Measurements from ENCODE around the gene FARP1.

Gene FARP1

DNA sequence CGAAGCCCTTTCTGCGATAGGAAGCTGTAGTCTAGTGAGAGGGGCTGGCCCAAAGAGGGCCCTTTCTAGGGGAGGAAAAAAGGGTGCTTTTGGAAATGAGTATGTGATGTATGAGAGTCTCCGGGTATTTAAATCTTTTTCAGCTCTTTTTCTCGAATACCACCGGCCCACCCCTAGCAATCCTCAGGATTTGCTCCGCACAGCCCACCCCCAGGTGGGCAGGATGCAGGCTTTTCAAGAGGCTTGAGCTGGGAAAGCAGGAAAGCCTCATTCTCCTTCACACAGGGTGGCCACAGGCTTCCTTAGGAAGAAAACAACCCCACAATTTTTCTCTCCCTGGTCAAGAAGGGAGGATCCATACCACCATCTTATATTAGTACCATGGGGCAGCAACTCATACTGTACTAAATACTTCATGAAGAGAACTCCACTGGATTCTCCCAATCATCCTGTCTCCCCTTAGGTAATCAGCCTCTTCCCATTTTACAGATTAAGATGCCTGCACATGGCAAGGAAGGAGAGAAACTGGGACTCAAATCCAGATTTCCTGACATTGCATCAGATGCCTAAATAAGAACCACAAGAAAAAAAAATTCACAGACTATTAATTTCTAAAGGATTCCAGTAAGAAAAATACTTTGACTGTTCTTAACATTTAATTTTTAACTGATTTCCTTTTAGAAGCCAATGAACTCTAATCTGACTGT lies 349.6 kb downstream of the FARP1 start:
- TF ChIP-seq, protein P1, sequence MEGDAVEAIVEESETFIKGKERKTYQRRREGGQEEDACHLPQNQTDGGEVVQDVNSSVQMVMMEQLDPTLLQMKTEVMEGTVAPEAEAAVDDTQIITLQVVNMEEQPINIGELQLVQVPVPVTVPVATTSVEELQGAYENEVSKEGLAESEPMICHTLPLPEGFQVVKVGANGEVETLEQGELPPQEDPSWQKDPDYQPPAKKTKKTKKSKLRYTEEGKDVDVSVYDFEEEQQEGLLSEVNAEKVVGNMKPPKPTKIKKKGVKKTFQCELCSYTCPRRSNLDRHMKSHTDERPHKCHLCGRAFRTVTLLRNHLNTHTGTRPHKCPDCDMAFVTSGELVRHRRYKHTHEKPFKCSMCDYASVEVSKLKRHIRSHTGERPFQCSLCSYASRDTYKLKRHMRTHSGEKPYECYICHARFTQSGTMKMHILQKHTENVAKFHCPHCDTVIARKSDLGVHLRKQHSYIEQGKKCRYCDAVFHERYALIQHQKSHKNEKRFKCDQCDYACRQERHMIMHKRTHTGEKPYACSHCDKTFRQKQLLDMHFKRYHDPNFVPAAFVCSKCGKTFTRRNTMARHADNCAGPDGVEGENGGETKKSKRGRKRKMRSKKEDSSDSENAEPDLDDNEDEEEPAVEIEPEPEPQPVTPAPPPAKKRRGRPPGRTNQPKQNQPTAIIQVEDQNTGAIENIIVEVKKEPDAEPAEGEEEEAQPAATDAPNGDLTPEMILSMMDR (conservative IDR thresholded peaks at IDR 0.05), result no peak

DNA sequence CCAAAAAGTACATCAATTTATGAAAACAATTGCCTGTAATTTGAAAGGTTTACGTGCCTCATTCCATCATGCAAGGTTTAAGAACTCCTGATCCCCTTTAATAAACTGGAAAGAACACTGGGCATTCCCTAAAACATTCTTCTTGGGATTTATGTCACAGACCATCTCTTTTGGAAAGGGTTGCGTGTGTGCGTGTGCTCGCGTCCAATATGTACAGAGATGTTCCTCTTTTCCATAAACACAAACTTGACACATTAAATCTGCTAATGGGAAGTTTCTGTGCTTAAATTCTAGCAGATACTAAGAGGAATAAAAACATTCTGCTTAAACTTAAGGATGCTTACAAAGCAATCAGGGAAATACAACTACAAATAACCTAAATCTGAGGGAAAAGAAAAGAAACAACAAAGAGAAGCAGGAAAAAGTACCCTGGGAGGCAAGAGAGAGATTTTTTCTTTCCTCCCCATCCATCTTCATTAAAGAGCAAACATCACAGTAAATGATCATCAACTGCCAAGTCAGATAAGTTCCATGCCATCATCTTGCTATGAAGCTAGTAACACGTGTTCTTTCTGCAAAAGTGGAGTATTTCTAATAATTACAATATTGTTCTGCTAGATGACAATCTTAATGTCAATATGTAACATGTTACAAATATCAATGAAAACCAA lies 350.3 kb downstream of the FARP1 start:
- TF ChIP-seq, protein P1 (conservative IDR thresholded peaks at IDR 0.05), result no peak
- no peak overlapping the region for H3K27ac ChIP-seq

More for the DNA sequence above, 349.6 kb downstream of the FARP1 start:
- no peak overlapping the region for H3K27ac ChIP-seq

DNA sequence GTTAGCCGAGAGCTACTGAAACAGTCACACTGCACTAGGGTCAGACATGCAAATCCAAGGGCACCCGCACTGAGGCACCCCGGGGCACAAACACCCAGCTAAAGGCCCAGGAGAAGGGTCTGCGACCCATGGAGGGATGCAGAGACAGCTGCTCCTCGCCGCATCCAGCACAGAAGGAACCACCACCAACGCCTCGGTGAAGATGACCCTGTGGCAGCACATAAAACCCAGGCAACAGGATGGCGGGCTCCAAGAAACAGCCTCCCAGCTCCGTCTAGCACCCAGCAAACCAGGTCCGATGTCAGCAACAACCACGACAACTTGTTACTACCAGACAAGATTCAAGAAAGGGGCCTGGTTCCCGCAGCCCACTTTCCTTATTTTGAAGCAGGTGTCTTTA lies 351.9 kb downstream of the FARP1 start:
- TF ChIP-seq, protein P1 (conservative IDR thresholded peaks at IDR 0.05), result no peak
- no peak overlapping the region for H3K27ac ChIP-seq

DNA sequence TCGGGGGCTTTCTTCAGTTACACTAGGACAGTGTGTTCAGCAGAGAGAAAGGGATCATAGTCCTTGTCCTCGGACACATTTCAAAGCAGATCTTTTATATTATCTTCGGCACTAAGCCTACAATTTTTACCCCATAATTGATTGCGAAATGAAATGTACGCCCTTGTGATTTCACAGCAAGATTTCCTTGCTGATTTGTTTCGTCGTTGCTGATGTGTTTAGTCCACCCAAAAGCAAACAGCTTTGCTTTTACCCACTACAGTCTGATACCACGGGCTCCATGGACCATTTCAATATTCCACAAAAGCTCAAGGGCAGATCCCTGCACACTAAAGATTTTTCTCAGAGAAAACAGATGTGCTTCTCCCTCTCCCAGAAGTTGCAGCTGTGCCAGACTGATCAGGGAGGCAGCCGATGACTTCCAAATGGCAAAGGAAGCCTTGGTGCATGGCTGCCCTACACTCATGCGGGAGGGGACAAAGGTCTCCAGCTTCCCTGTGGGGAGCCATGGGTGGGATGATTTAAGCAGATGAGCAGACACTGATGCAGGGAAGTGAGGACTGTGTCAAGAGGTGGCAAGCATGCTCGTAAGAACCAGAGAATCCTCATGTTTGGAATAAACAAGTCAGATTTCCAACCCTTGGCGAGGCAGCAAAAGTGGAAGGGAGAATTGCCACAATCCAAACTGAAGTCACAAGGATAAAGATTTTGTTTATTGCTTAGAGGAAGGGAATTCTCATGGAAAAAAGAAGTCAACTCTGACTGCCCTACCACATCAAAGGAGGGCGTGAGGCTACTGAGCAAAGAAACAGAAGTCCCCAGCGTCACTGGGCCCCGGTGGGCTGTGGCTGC lies 353.0 kb downstream of the FARP1 start:
- no peak overlapping the region for H3K27ac ChIP-seq
- TF ChIP-seq, protein P1 (conservative IDR thresholded peaks at IDR 0.05), result no peak

DNA sequence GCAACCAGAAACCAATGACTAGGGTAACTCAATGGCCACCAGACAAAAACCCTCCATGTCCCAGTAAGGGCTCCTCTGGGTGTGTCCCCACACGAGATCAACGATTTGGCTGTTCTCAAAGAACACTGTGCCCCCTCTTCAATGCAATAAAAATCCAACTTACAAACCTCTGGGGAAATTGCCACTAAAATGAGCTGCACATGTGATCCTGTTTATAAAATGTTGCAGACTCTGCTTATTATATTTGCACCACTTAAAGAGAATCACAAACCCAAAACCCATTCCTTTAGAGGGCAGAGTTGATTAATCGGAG lies 353.5 kb downstream of the FARP1 start:
- no peak overlapping the region for H3K27ac ChIP-seq

DNA sequence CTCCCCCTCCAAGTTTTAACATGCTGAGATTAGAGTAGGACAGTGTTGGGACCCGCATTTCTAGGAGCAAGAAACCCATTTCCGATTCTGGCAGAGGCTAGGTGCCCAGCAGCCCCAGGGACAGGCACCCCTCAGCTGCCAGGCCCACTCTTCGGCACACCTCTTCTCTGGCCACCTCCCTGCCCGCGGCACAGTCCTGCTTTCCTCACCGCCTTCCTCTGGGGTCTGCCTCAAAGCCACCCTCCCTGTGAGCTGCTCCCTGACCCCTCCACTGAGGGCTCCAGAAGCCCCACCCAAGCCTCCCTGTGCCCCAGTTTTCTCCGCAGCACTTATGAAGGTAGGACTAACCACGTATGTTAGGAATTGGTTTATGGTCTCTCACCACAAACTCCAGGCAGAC lies 354.1 kb downstream of the FARP1 start:
- no peak overlapping the region for H3K27ac ChIP-seq
- TF ChIP-seq, protein P1 (conservative IDR thresholded peaks at IDR 0.05), result no peak

More for the DNA sequence above, 353.5 kb downstream of the FARP1 start:
- TF ChIP-seq, protein P1 (conservative IDR thresholded peaks at IDR 0.05), result no peak

DNA sequence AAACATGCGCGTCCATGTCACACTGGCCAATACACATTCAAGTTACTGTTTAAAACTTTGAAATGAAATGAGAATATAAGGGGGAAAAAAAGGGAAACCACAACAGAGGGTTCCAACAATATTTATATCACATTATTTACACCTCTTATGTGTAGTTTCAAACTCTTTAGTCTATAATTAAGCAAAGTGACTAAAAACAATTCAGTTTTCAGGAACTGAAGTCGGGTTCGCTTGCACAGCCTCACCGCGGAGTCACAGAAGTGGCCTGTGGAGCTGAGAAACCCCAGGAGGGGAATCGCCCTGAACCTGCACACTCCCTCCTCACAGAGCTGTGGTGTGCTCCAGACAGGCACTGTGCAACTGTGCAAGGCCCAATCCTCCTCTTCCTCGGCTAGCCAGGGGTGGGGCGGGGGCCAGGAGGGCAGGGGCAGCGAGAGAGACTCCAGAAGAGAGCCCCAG lies 358.1 kb downstream of the FARP1 start:
- no peak overlapping the region for H3K27ac ChIP-seq
- TF ChIP-seq, protein P1 (conservative IDR thresholded peaks at IDR 0.05), result no peak
